Stimulated activated CD4-positive, alpha-beta T cell treated with anti-CD3 and anti-CD28 coated beads, Interleukin-1b, Interleukin-23, amount 100 ng/mL, for 48 hours (primary cell): ENCODE data around the gene NDUFAF2.

Experiments used
- DNase-seq: peaks from one replicate; pipeline ENCODE4 v3.0.0-alpha.2; 2020

The NDUFAF2 gene

GRCh38 chr5:61132559-61132958 lies 187.6 kb downstream of the NDUFAF2 start:
- no peak for DNase-seq

DNA sequence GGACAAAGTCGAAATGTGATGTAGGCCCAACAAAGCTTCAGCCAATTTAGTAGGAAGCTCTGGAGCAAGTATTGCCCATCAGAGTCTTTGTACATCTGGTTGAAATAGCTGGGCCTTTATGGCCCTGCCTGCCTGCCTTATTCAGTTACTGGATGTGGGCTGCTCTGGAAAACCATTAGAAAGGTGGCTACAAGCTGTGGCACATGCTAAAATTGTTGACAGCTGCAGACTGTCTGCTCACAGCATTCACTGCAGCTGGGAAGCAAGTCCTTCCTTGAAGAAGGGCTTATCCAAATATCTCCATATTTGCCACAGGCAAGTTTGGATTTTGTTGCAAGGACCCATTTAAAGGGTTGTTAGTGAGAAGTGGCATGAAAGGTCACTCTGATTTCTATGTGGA lies 192.8 kb downstream of the NDUFAF2 start:
- DNase-seq: no peak

- no peak for DNase-seq
These were observed 194.3 kb downstream of the NDUFAF2 start for GRCh38 chr5:61139094-61139873.

GRCh38 chr5:61139931-61140330 lies 194.9 kb downstream of the NDUFAF2 start:
- no peak for DNase-seq

GRCh38 chr5:61141801-61142200 lies 196.8 kb downstream of the NDUFAF2 start:
- DNase-seq: no peak

DNA sequence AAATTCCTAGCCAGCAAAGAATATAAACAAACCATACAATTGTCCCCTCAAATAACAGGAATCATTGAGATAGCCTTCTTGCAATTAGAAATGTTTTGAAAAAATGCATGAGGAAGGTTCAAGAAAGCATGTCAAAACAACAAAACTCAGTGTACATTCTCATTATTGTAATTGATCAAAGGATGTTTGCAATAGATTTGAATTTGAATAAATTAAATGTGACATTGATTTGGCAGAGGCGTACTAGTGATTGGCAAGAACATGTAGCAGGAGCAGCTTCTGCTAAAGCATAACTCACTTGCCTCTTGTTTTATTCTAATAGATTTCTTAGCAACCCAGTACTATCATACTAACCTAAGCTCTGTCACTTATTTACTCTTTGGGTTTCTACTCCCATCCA lies 197.4 kb downstream of the NDUFAF2 start:
- DNase-seq: no peak

DNA sequence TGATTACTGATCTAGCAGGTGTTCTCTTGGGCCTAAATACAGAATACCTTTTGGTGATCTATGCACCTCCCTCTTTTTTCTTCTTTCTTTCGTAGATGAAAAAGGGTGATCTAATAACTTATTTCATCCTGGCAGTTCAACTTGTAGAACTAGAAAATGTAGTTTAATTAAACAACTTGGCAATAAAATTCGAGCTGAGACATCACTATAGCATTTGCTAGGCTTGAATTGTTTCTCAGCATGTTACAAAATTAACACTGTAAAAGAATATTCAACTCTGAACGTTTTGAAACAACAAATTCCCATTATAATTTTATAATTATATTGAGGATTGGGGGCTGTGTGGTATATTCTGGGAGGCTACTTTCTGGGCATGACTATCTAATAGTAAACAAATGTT lies 197.8 kb downstream of the NDUFAF2 start:
- no peak for DNase-seq

- no peak for DNase-seq
These were observed 203.5 kb downstream of the NDUFAF2 start for GRCh38 chr5:61148515-61148914.

DNA sequence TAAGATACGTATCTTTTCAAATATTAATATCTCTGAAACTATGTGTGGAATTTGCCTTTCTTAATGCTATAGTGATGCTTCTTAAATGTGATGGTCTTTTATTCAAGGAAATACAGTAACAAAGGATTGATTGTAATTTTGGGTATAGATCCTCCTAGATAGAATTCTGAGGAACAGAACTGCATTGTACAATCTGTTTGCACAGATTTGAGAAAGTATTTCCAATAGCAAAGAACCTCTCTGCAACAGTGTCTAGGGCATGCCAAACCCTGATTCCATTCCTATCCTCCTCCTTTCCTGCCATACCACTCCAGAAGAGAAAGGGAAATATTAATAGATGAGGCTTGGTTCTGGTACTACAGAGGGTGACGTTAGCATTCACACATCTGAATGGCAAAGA lies 206.9 kb downstream of the NDUFAF2 start:
- no peak for DNase-seq

DNA sequence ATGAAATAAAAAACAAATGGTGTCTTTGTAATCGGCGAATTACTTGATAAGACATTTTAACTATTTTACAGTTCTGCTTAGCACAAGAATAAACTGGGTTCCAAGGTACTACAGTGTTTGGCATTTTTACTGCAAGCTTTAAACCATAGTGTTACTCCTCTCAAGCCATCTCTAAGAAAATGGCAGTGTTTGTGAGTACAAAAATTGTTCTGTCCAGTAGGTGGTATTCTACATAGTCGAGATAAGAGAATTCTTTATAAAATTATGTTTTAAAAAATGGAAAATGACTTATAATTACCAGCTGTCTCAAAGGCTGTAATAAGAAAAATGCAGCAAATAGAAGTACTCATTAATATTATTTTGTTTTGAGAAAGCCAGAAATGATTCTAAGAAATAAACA lies 214.1 kb downstream of the NDUFAF2 start:
- DNase-seq: no peak

DNA sequence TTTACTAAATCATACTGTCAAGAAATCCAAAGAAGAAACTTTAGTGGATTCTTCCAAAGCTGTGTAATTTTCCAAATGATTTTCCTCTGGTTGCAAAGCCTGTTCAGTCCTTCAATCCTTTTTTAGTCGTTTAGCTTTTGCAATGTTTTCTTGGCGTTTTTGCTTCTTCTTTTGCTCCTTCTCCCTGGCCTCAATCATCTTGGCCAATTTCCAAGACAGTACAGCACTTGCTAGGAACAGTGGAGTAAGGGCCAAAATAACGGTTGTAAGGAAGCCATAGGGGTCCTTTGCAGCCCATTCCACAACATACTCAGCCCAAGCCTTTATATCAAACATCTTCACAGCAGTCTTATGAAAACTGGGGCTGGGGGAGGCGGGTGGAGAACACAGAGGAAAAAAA lies 214.8 kb downstream of the NDUFAF2 start:
- no peak for DNase-seq

DNA sequence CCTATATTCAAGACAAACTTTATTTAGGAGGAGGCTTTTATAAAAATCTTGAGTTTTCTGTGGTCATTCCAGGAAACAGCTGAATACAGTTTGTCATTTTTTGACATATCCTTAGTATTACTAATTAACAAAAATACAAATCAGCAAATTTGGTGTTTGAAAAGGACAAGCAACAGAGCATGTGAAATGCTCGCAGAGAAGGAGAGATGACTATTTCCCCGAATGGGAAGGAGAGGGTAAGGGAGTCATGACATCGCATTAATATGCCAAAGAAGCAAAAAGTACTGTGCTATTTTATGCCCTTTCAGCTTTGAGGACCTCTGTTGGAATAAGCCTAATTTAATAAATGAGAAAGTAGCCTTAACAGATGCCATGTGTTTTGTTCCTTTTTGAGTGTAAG lies 215.5 kb downstream of the NDUFAF2 start:
- DNase-seq: no peak

- peak; percentile 87 for DNase-seq
These were observed 217.2 kb downstream of the NDUFAF2 start, which contains the start of gene SMIM15 for GRCh38 chr5:61162010-61162831. Gene SMIM15, minus strand, starts transcription at chr5:61162468. Its CDS starts 2,297 bp downstream, at chr5:61160171.

DNA sequence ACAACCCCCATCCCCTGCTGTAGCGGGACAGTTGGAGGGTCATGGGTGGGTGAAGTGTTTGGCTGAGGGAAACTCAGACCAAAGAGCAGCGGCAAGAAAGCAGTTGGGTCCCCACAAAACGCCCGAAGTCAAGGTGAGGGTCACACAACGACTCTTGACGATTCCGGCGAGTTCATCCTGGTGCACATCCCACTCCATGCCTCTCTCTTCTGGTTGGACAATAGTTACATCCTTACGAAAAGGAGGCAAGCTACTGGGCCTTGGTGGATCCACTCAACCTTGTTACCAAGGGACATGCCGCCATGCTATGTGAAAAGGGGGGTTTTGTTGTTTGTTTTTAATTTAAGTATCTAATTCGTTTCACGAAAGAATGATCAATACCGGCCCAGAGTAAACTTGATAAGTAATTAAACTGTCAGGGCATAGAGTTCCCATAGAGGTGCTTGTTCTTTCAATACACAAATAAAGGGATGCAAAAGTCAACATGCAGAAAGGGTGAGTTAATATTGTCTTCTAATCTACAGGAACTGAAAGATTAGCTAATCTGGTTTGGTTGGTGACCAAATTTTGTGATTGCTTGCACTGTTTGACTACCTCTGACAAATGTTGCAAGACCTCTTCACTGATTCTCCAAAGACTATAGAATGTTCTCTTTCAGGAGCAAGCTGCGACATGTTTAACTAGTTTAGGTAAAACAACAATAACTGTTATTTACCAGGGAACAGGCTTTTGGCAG lies 218.0 kb downstream of the NDUFAF2 start:
- DNase-seq: no peak

DNA sequence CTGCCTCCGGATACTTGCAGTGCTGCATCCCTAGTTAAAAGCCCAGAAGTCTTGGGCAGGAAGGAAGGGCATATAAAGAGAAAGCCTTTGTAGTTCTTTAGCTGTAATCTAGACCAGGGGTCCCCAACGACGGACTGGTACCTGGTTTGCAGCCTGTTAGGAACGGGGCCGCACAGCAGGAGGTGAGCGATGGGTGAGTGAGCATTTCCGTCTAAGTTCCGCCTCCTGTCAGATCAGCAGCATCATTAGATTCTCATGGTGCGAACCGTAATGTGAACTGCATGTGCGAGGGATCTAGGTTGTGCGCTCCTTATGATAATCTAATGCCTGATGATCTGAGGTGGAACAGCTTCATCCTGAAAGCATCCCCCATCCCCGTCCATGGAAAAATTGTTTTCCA lies 218.9 kb downstream of the NDUFAF2 start:
- no peak for DNase-seq

DNA sequence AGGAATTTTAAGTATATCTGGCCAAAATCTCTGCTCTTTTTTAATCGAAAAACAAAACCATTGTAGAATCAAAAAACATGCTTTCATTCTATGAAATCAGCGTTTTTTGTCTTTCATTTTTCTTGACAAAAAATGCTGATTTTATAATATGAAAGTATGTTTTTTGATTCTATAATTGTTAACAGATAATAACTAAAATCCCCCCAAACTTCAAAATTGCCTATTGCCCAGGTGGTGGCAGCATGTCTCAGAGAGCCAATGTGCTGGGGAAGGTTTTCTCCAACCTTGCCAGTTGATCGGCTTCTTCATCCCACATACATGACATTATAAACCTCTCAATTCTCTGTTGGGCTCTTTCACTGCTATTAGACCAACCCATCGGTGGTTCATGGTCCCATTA lies 222.4 kb downstream of the NDUFAF2 start:
- no peak for DNase-seq

DNA sequence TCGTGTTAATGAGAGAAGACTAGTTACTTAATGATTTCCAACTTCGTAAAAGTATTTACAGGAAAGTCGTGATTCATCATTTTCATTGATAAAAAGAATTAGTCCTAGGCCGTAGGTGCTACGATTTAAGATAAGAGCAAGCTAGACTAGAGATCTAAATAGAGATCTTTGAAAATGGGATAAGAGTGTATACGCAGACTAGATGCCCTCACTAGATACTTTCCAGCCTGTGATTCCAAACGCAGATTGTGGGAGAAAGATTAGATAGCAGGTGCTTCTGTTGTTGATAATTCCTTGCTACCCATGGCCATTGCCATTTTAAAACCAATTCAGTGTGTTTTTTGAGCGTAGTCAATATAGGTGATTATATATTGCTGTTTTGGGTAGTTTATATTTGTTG lies 223.9 kb downstream of the NDUFAF2 start:
- no peak for DNase-seq

GRCh38 chr5:61171479-61171878 lies 226.5 kb downstream of the NDUFAF2 start:
- DNase-seq: no peak

GRCh38 chr5:61176631-61177030 lies 231.6 kb downstream of the NDUFAF2 start:
- DNase-seq: no peak

DNA sequence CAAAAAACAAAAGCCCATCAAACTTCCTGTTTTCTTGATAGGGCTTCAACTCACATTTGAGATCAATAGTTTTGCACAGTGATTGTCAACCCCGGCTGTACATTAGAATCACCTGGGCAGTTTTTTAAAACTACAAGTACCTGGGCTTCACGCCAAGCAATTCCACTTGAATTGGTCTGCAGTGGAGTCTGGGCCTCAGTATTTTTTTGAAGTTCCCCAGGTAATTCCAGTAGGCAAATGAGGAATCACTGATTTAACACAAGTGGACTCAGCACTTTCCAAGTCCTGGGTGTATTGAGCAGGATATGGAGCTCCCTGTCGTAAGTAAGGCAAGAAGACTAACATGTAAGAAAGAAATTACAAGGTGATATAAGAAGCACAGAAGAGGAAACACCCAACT lies 232.1 kb downstream of the NDUFAF2 start:
- DNase-seq: no peak

DNA sequence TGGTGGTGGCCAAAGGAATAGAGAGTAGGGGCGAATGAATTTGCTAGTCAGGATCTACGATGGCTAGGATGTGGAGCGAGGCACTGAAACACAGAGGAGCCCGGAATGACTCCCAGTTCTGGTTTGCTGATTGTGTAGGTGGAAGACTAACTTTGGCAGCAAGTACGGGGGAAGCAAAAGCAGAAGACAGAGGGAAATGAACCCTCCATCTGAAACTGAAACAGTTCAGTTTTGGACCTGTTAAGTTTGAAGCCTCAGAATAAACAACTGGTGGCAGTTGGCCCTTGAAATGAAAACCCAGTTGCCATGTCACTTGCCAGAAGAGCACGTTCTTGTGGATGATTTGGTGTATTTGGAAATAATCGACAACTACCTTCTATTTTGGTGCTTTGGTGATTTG lies 232.7 kb downstream of the NDUFAF2 start:
- no peak for DNase-seq

GRCh38 chr5:61178702-61179101 lies 233.7 kb downstream of the NDUFAF2 start:
- no peak for DNase-seq

- no peak for DNase-seq
These were observed 235.9 kb downstream of the NDUFAF2 start for GRCh38 chr5:61180886-61181285.

GRCh38 chr5:61182449-61182848 lies 237.4 kb downstream of the NDUFAF2 start:
- DNase-seq: no peak
